Measurements from ENCODE around the gene NLRC3. TPM values are rescaled to one million over a fixed set of nuclear protein-coding genes. Genes with fewer than 3 reads are reported as not detected.

NLRC3 gene
- total and polyA plus RNA-seq, 3 experiments from 2014 or later = 20.5 to 49.8 (median 21.3) TPM

GRCh38 chr16:3596101-3596861, 19.1 kb upstream of the NLRC3 start:
- Histone ChIP-seq H3K9me3 (ENCODE audit: low read length) (no peaks in the 10 kb centered on the region), H3K27me3 (ENCODE audit: insufficient read depth, low read length, poor library complexity, severe bottlenecking) (no peaks in the 10 kb centered on the region), H3K27ac (ENCODE audit: low read depth, low read length) (no peak overlapping the region), H3K36me3 (ENCODE audit: insufficient read depth, low read length) (no peaks in the 10 kb centered on the region), H3K4me3 (ENCODE audit: low read length) (no peak overlapping the region), H3K4me1 (ENCODE audit: insufficient read depth, low read length) (no peaks in the 10 kb centered on the region)
- Mint-ChIP-seq H3K4me3 (no peak overlapping the region), H3K27me3 (no peaks in the 10 kb centered on the region), H3K9me3 (no peaks in the 10 kb centered on the region), H3K27ac (no peak overlapping the region), H3K4me1 (no peaks in the 10 kb centered on the region), H3K36me3 (peaks cover 0 to 23% (median 3%) of the 10 kb centered on the region in 3 donors)
- ChIA-PET CTCF (no interaction called here), POLR2A (no interaction called here)
- no peak for DNase-seq

DNA sequence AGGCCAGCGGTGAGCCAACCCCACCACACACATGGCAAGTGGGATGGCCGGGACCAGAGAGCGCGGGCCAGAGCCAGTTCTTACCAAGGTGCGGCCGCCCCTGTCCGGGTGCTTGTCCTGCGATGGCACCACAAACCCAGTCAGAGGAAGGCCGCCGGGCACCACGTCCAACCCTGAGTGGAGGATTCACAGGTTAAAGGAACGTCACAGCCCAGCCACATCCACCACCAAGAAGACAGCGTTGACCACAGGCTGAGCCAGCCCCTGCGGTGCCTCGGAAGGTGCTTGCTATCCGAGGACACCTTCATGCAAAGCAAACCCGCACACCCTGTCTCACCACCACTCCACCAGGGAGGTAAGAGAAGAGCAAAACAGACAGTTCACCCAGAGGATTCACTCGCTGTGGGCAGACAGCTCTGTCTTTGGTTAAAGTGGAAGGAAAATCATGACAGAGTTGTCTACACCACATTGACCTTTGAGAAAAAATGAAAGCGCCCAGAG, 18.4 kb upstream of the NLRC3 start:
- POLR2A ChIA-PET = no interaction called here
- H3K27ac Mint-ChIP-seq = peak overlapping the region in 1 of 8 donors; percentile 84
- DNase-seq = no peak

GRCh38 chr16:3595110-3595486, 17.9 kb upstream of the NLRC3 start:
- H3K27me3 Mint-ChIP-seq = no peaks in the 10 kb centered on the region
- no peaks in the 10 kb centered on the region for H3K27me3 ChIP-seq (ENCODE audit: insufficient read depth, low read length, poor library complexity, severe bottlenecking)
- H3K4me1 Mint-ChIP-seq = no peaks in the 10 kb centered on the region
- no peak overlapping the region for H3K4me3 Mint-ChIP-seq
- no peaks in the 10 kb centered on the region for H3K9me3 ChIP-seq (ENCODE audit: low read length)
- no peak overlapping the region for H3K27ac Mint-ChIP-seq
- H3K36me3 ChIP-seq (ENCODE audit: insufficient read depth, low read length) = no peaks in the 10 kb centered on the region
- no peaks in the 10 kb centered on the region for H3K9me3 Mint-ChIP-seq
- no peak overlapping the region for H3K4me3 ChIP-seq (ENCODE audit: low read length)
- H3K36me3 Mint-ChIP-seq = peaks cover 5 to 29% (median 5%) of the 10 kb centered on the region in 3 donors
- DNase-seq = no peak
- CTCF ChIA-PET = no interaction called here
- POLR2A ChIA-PET = no interaction called here
- H3K4me1 ChIP-seq (ENCODE audit: insufficient read depth, low read length) = no peaks in the 10 kb centered on the region
- H3K27ac ChIP-seq (ENCODE audit: low read depth, low read length) = no peak overlapping the region

More for the DNA sequence above, 18.4 kb upstream of the NLRC3 start:
- Histone ChIP-seq H3K9me3 (ENCODE audit: low read length) (no peaks in the 10 kb centered on the region), H3K4me1 (ENCODE audit: insufficient read depth, low read length) (no peaks in the 10 kb centered on the region), H3K27ac (ENCODE audit: low read depth, low read length) (no peak overlapping the region), H3K4me3 (ENCODE audit: low read length) (no peak overlapping the region), H3K36me3 (ENCODE audit: insufficient read depth, low read length) (no peaks in the 10 kb centered on the region), H3K27me3 (ENCODE audit: insufficient read depth, low read length, poor library complexity, severe bottlenecking) (no peaks in the 10 kb centered on the region)
- no peaks in the 10 kb centered on the region for H3K9me3 Mint-ChIP-seq
- no peak overlapping the region for H3K4me3 Mint-ChIP-seq
- peaks cover 3 to 25% (median 5%) of the 10 kb centered on the region in 3 donors for H3K36me3 Mint-ChIP-seq
- no peaks in the 10 kb centered on the region for H3K4me1 Mint-ChIP-seq
- CTCF ChIA-PET = no interaction called here
- H3K27me3 Mint-ChIP-seq = no peaks in the 10 kb centered on the region

GRCh38 chr16:3594316-3595109, 17.3 kb upstream of the NLRC3 start:
- ChIA-PET CTCF (no interaction called here), POLR2A (no interaction called here)
- no peak overlapping the region for H3K4me3 Mint-ChIP-seq
- peaks cover 5 to 29% (median 6%) of the 10 kb centered on the region in 3 donors for H3K36me3 Mint-ChIP-seq
- Histone ChIP-seq H3K4me3 (ENCODE audit: low read length) (no peak overlapping the region), H3K9me3 (ENCODE audit: low read length) (no peaks in the 10 kb centered on the region), H3K4me1 (ENCODE audit: insufficient read depth, low read length) (no peaks in the 10 kb centered on the region), H3K27me3 (ENCODE audit: insufficient read depth, low read length, poor library complexity, severe bottlenecking) (no peaks in the 10 kb centered on the region), H3K27ac (ENCODE audit: low read depth, low read length) (no peak overlapping the region), H3K36me3 (ENCODE audit: insufficient read depth, low read length) (no peaks in the 10 kb centered on the region)
- no peaks in the 10 kb centered on the region for H3K9me3 Mint-ChIP-seq
- DNase-seq = no peak
- no peak overlapping the region for H3K27ac Mint-ChIP-seq
- H3K4me1 Mint-ChIP-seq = no peaks in the 10 kb centered on the region
- H3K27me3 Mint-ChIP-seq = no peaks in the 10 kb centered on the region

DNA sequence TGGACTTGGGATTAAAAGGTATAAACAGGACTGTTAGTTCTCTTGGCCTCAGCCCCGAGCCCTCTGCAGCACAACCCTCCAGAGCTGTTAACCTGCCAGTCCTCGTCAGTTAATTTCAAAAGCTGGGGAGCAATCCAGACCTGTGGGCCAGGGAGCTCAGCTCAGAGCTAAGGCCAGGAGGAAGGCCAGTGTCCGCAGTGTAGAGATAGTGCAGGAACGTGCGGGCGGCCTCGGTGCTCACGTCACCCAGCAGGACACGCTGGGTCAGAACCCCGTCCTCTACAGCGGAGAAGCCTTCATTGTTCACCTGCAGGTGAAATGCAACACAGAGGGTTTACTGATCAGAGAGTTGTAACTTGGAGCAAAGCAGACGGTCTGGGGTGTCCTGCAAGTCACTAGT, 15.4 kb upstream of the NLRC3 start:
- Mint-ChIP-seq H3K9me3 (no peaks in the 10 kb centered on the region), H3K4me1 (no peaks in the 10 kb centered on the region), H3K27me3 (no peaks in the 10 kb centered on the region), H3K27ac (no peak overlapping the region), H3K36me3 (peaks cover 5 to 25% (median 6%) of the 10 kb centered on the region in 3 donors), H3K4me3 (peak overlapping the region in 1 of 7 donors; percentile 23)
- no peaks in the 10 kb centered on the region for H3K27me3 ChIP-seq (ENCODE audit: insufficient read depth, low read length, poor library complexity, severe bottlenecking)
- DNase-seq = no peak
- CTCF ChIA-PET = no interaction called here
- H3K27ac ChIP-seq (ENCODE audit: low read depth, low read length) = no peak overlapping the region
- H3K9me3 ChIP-seq (ENCODE audit: low read length) = no peaks in the 10 kb centered on the region
- POLR2A ChIA-PET = no interaction called here
- no peaks in the 10 kb centered on the region for H3K36me3 ChIP-seq (ENCODE audit: insufficient read depth, low read length)
- no peak overlapping the region for H3K4me3 ChIP-seq (ENCODE audit: low read length)
- H3K4me1 ChIP-seq (ENCODE audit: insufficient read depth, low read length) = no peaks in the 10 kb centered on the region

GRCh38 chr16:3591991-3592390, 14.8 kb upstream of the NLRC3 start:
- Histone ChIP-seq H3K27me3 (ENCODE audit: insufficient read depth, low read length, poor library complexity, severe bottlenecking) (no peaks in the 10 kb centered on the region), H3K4me1 (ENCODE audit: insufficient read depth, low read length) (no peaks in the 10 kb centered on the region), H3K4me3 (ENCODE audit: low read length) (no peak overlapping the region), H3K9me3 (ENCODE audit: low read length) (no peaks in the 10 kb centered on the region), H3K36me3 (ENCODE audit: insufficient read depth, low read length) (no peaks in the 10 kb centered on the region), H3K27ac (ENCODE audit: low read depth, low read length) (no peak overlapping the region)
- H3K9me3 Mint-ChIP-seq = no peaks in the 10 kb centered on the region
- no peak overlapping the region for H3K27ac Mint-ChIP-seq
- DNase-seq = no peak
- no peaks in the 10 kb centered on the region for H3K4me1 Mint-ChIP-seq
- no peaks in the 10 kb centered on the region for H3K27me3 Mint-ChIP-seq
- H3K36me3 Mint-ChIP-seq = peaks cover 5 to 25% (median 6%) of the 10 kb centered on the region in 3 donors
- CTCF ChIA-PET = no interaction called here
- H3K4me3 Mint-ChIP-seq = no peak overlapping the region
- POLR2A ChIA-PET = no interaction called here

- ChIA-PET POLR2A (no interaction called here), CTCF (no interaction called here)
- DNase-seq = no peak
- Mint-ChIP-seq H3K27ac (no peak overlapping the region), H3K36me3 (peaks cover 5 to 28% (median 9%) of the 10 kb centered on the region in 3 donors), H3K27me3 (no peaks in the 10 kb centered on the region), H3K9me3 (no peaks in the 10 kb centered on the region), H3K4me1 (no peaks in the 10 kb centered on the region), H3K4me3 (no peak overlapping the region)
- no peak overlapping the region for H3K4me3 ChIP-seq (ENCODE audit: low read length)
- H3K4me1 ChIP-seq (ENCODE audit: insufficient read depth, low read length) = no peaks in the 10 kb centered on the region
- H3K27ac ChIP-seq (ENCODE audit: low read depth, low read length) = no peak overlapping the region
- H3K27me3 ChIP-seq (ENCODE audit: insufficient read depth, low read length, poor library complexity, severe bottlenecking) = no peaks in the 10 kb centered on the region
- no peaks in the 10 kb centered on the region for H3K9me3 ChIP-seq (ENCODE audit: low read length)
- H3K36me3 ChIP-seq (ENCODE audit: insufficient read depth, low read length) = no peaks in the 10 kb centered on the region
These were observed 14.2 kb upstream of the NLRC3 start for GRCh38 chr16:3591436-3591803.

- ChIA-PET POLR2A (no interaction called here), CTCF (no interaction called here)
- no peak overlapping the region for H3K4me3 ChIP-seq (ENCODE audit: low read length)
- H3K27ac Mint-ChIP-seq = peak overlapping the region in 2 of 8 donors; percentile 51 to 80
- no peak overlapping the region for H3K27ac ChIP-seq (ENCODE audit: low read depth, low read length)
- H3K36me3 Mint-ChIP-seq = peaks cover 5 to 28% (median 9%) of the 10 kb centered on the region in 3 donors
- H3K4me3 Mint-ChIP-seq = no peak overlapping the region
- H3K27me3 Mint-ChIP-seq = no peaks in the 10 kb centered on the region
- H3K27me3 ChIP-seq (ENCODE audit: insufficient read depth, low read length, poor library complexity, severe bottlenecking) = no peaks in the 10 kb centered on the region
- no peaks in the 10 kb centered on the region for H3K4me1 ChIP-seq (ENCODE audit: insufficient read depth, low read length)
- no peak for DNase-seq
- H3K9me3 Mint-ChIP-seq = no peaks in the 10 kb centered on the region
- H3K9me3 ChIP-seq (ENCODE audit: low read length) = no peaks in the 10 kb centered on the region
- peaks cover under 1 to 2% (median 1%) of the 10 kb centered on the region in 3 donors for H3K4me1 Mint-ChIP-seq
- H3K36me3 ChIP-seq (ENCODE audit: insufficient read depth, low read length) = no peaks in the 10 kb centered on the region
These were observed 13.7 kb upstream of the NLRC3 start for GRCh38 chr16:3590736-3591435.

Data from CD8-positive, alpha-beta memory T cell (primary cell).